ENCODE data around the gene TCEANC.
"Not testable (repeated sequence)": the region's sequence is repeated elsewhere in the genome, so short reads cannot be mapped to it uniquely, and the experiment has no call there.

TCEANC gene

GRCh38 chrX:13652850-13653693, at the start of gene TCEANC:
Gene TCEANC, plus strand, starts transcription at chrX:13653141. Its CDS starts 9,368 bp downstream, at chrX:13662509.
- DNase-seq (ENCODE audit: low read depth), result peak; percentile 69

- DNase-seq (ENCODE audit: low read depth), result no peak
These were observed 47.3 kb upstream of the TCEANC start for GRCh38 chrX:13605611-13606010.

GRCh38 chrX:13607331-13607995, 45.5 kb upstream of the TCEANC start:
- no peak for DNase-seq (ENCODE audit: low read depth)

GRCh38 chrX:13607996-13608365, 45.0 kb upstream of the TCEANC start:
- DNase-seq (ENCODE audit: low read depth), result no peak

GRCh38 chrX:13614154-13614553, 38.8 kb upstream of the TCEANC start:
- DNase-seq (ENCODE audit: low read depth), result no peak

GRCh38 chrX:13620207-13620606, 32.7 kb upstream of the TCEANC start:
- no peak for DNase-seq (ENCODE audit: low read depth)

- DNase-seq (ENCODE audit: low read depth), result no peak
These were observed 30.5 kb upstream of the TCEANC start for GRCh38 chrX:13622401-13622964.

GRCh38 chrX:13627306-13627705, 25.6 kb upstream of the TCEANC start:
- no peak for DNase-seq (ENCODE audit: low read depth)

- DNase-seq (ENCODE audit: low read depth), result not testable (repeated sequence)
These were observed 15.7 kb upstream of the TCEANC start for GRCh38 chrX:13637224-13637623.

GRCh38 chrX:13638021-13638420, 14.9 kb upstream of the TCEANC start:
- DNase-seq (ENCODE audit: low read depth), result no peak

GRCh38 chrX:13638826-13639225, 14.1 kb upstream of the TCEANC start:
- no peak for DNase-seq (ENCODE audit: low read depth)

GRCh38 chrX:13641684-13642083, 11.3 kb upstream of the TCEANC start:
- DNase-seq (ENCODE audit: low read depth), result not testable (repeated sequence)

GRCh38 chrX:13645464-13646153, 7.3 kb upstream of the TCEANC start:
- DNase-seq (ENCODE audit: low read depth), result no peak

- no peak for DNase-seq (ENCODE audit: low read depth)
These were observed 6.8 kb upstream of the TCEANC start for GRCh38 chrX:13646154-13646549.

GRCh38 chrX:13647709-13648212, 5.2 kb upstream of the TCEANC start:
- DNase-seq (ENCODE audit: low read depth), result no peak

GRCh38 chrX:13648336-13648735, 4.6 kb upstream of the TCEANC start:
- not testable (repeated sequence) for DNase-seq (ENCODE audit: low read depth)

- DNase-seq (ENCODE audit: low read depth), result no peak
These were observed 3.1 kb upstream of the TCEANC start for GRCh38 chrX:13649838-13650237.

- no peak for DNase-seq (ENCODE audit: low read depth)
These were observed 2.6 kb upstream of the TCEANC start for GRCh38 chrX:13650318-13650717.

GRCh38 chrX:13651150-13651549, 1.8 kb upstream of the TCEANC start:
- DNase-seq (ENCODE audit: low read depth), result no peak

- no peak for DNase-seq (ENCODE audit: low read depth)
These were observed 601 bp upstream of the TCEANC start for GRCh38 chrX:13652287-13652793.

GRCh38 chrX:13654116-13654515, 1.2 kb downstream of the TCEANC start:
- no peak for DNase-seq (ENCODE audit: low read depth)

- no peak for DNase-seq (ENCODE audit: low read depth)
These were observed 2.7 kb downstream of the TCEANC start for GRCh38 chrX:13655674-13656073.
